IMR-90 (cell line): ENCODE measurements around the gene ZFP92. TPM values are rescaled to one million over a fixed set of nuclear protein-coding genes. Genes with fewer than 3 reads are reported as not detected.
A peak's percentile ranks its signal among the peaks of the same experiment; 100 is the strongest.

Experiments used
- ATAC-seq: fragments of 200-7000 bp; cut with Tn5 transposase; 2 replicates; pipeline ENCODE4 v1.9.1; 2020; ENCODE audit warnings: low read depth, mild to moderate bottlenecking, moderate library complexity
- BruUV-seq: library from RNA; stranded (reverse); fragments of 400-500 nt; replicated peaks from 2 replicates; lab custom pipeline; 2021; lab: Mats Ljungman, UMichigan
- CTCF ChIA-PET: fragments of 300-600 bp; formaldehyde crosslinking; extraction: SDS; loops from one replicate; lab custom pipeline; 2021; ENCODE audit warnings: antibody characterized with exemption; lab: Yijun Ruan, JAX
- POLR2A ChIA-PET: fragments of 300-600 bp; sonication (Branson Sonifier 250); formaldehyde crosslinking; loops from one replicate; lab custom pipeline; 2022; ENCODE audit warnings: antibody characterized with exemption; ENCODE audit not compliant: unreplicated experiment; lab: Charles Lee
- DNase-seq: peaks from one replicate; pipeline ENCODE4 v3.0.0; 2013
- H2AFZ ChIP-seq: replicated peaks from 2 replicates; pipeline ENCODE3; 2013; ENCODE audit warnings: low read length, mild to moderate bottlenecking; ENCODE audit not compliant: poor library complexity
- H2AK5ac ChIP-seq: 2 replicates; pipeline ENCODE4 v1.6.1; 2013; ENCODE audit warnings: low read depth, low read length, inconsistent platforms
- H2AK9ac ChIP-seq: replicated peaks from 2 replicates; pipeline ENCODE3; 2013; ENCODE audit warnings: mild to moderate bottlenecking, low read depth, low read length, moderate library complexity; ENCODE audit not compliant: poor library complexity
- H2BK120ac ChIP-seq: 2 replicates; pipeline ENCODE4 v1.6.1; 2013; ENCODE audit warnings: low read depth, low read length, inconsistent platforms
- H2BK15ac ChIP-seq: 3 replicates; pipeline ENCODE4 v1.6.1; 2013; ENCODE audit warnings: low read depth, low read length, inconsistent platforms
- H2BK20ac ChIP-seq: 2 replicates; pipeline ENCODE4 v1.6.1; 2013; ENCODE audit warnings: low read depth, mild to moderate bottlenecking, inconsistent platforms, low read length, moderate library complexity
- H2BK5ac ChIP-seq: 2 replicates; pipeline ENCODE4 v1.6.1; 2013; ENCODE audit warnings: mild to moderate bottlenecking, low read depth, low read length, inconsistent platforms; ENCODE audit not compliant: poor library complexity, severe bottlenecking
- H3K14ac ChIP-seq: replicated peaks from 2 replicates; pipeline ENCODE4 v1.6.1; 2013; ENCODE audit warnings: low read depth, low read length, inconsistent platforms
- H3K18ac ChIP-seq: 2 replicates; pipeline ENCODE4 v1.6.1; 2013; ENCODE audit warnings: low read depth, low read length, control low read depth
- H3K23ac ChIP-seq: 2 replicates; pipeline ENCODE4 v1.6.1; 2013; ENCODE audit warnings: low read depth, low read length, inconsistent platforms
- H3K27ac ChIP-seq: 2 replicates; pipeline ENCODE4 v1.5.1; 2013; ENCODE audit warnings: mild to moderate bottlenecking, control low read depth, low read length; ENCODE audit not compliant: insufficient read depth
- H3K27me3 ChIP-seq: 2 replicates; pipeline ENCODE4 v1.6.1; 2013; ENCODE audit warnings: low read length; ENCODE audit not compliant: control insufficient read depth, insufficient read depth
- H3K36me3 ChIP-seq: 2 replicates; pipeline ENCODE4 v1.6.1; 2013; ENCODE audit warnings: low read length, mixed read lengths; ENCODE audit not compliant: control insufficient read depth, insufficient read depth
- H3K4ac ChIP-seq: 2 replicates; pipeline ENCODE4 v1.6.1; 2013; ENCODE audit warnings: low read depth, low read length, inconsistent platforms
- H3K4me1 ChIP-seq: 2 replicates; pipeline ENCODE4 v1.6.1; 2013; ENCODE audit warnings: low read length, mixed read lengths; ENCODE audit not compliant: control insufficient read depth, insufficient read depth
- H3K4me2 ChIP-seq: 2 replicates; pipeline ENCODE4 v1.6.1; 2013; ENCODE audit warnings: low read depth, mild to moderate bottlenecking, control low read depth, low read length, moderate library complexity
- H3K4me3 ChIP-seq: 2 replicates; pipeline ENCODE4 v1.5.1; 2013; ENCODE audit warnings: low read depth, mild to moderate bottlenecking, control low read depth, low read length, moderate library complexity; ENCODE audit not compliant: insufficient read depth
- H3K56ac ChIP-seq: 2 replicates; pipeline ENCODE4 v1.6.1; 2013; ENCODE audit warnings: low read length, inconsistent platforms; ENCODE audit not compliant: insufficient read depth; ENCODE audit errors: extremely low read depth
- H3K79me1 ChIP-seq, 2 experiments: 2 replicates each; pipeline ENCODE4 v1.6.1; 2013; ENCODE audit warnings: low read length in 2 of 2, inconsistent platforms in 1 of 2, low read depth in 1 of 2
- H3K9ac ChIP-seq: 2 replicates; pipeline ENCODE4 v1.6.1; 2013; ENCODE audit warnings: low read depth, low read length, control low read depth
- H3K9me1 ChIP-seq: 2 replicates; pipeline ENCODE4 v1.6.1; 2013; ENCODE audit warnings: low read length, inconsistent platforms; ENCODE audit not compliant: insufficient read depth
- H3K9me3 ChIP-seq: 2 replicates; pipeline ENCODE4 v1.6.1; 2013; ENCODE audit warnings: low read length; ENCODE audit not compliant: control insufficient read depth, insufficient read depth
- H4K20me1 ChIP-seq: 2 replicates; pipeline ENCODE4 v1.6.1; 2013; ENCODE audit warnings: low read length, inconsistent platforms; ENCODE audit not compliant: insufficient read depth
- H4K5ac ChIP-seq: 2 replicates; pipeline ENCODE4 v1.6.1; 2013; ENCODE audit warnings: mild to moderate bottlenecking, low read depth, low read length, control low read depth
- H4K8ac ChIP-seq, 2 experiments: 2 replicates each; pipeline ENCODE4 v1.6.1; 2013; ENCODE audit warnings: low read depth in 2 of 2, low read length in 2 of 2, control low read depth in 1 of 2, inconsistent platforms in 1 of 2
- H4K91ac ChIP-seq: 2 replicates; pipeline ENCODE4 v1.6.1; 2013; ENCODE audit warnings: low read depth, low read length, inconsistent platforms; ENCODE audit not compliant: insufficient read depth
- NFE2L2 ChIP-seq: fragments of 150-350 bp; IDR thresholded peaks from 2 replicates; pipeline ENCODE4 v1.6.1; 2016; ENCODE audit warnings: low read depth, mild to moderate bottlenecking, low read length
- WGBS, 2 experiments: methylation state at CpG; one replicate each; pipeline versions ENCODE4 v1.1.5 to v1.1.7; 2013; ENCODE audit warnings: missing lambda C conversion rate in 2 of 2; ENCODE audit not compliant: insufficient read length in 1 of 2; ENCODE audit errors: extremely low coverage in 2 of 2; 5-methylcytosine and 5-hydroxymethylcytosine counted together
- dilution Hi-C: fragments of 300-500 bp; cut with HindIII; formaldehyde crosslinking; loops from one replicate; pipeline ENCODE4 v1.14.3; 2018; ENCODE audit warnings: low sequenced_read_pairs; ENCODE audit not compliant: unreplicated experiment
- in situ Hi-C: fragments of 300-500 bp; cut with MboI; formaldehyde crosslinking; loops from 3 replicates; pipeline ENCODE4 v1.14.3; 2019; ENCODE audit warnings: low sequenced_read_pairs, inconsistent platforms, mixed read lengths
- intact Hi-C: fragments of 100-400 bp; cut with micrococcal nuclease; formaldehyde crosslinking; loops from 2 replicates; pipeline ENCODE4 v1.10.0; 2022
- polyA plus RNA-seq, 3 experiments: library from polyadenylated mRNA; depleted of rRNA; stranded (reverse); fragments of >200 nt; gene quantifications; 2 replicates each; pipeline ENCODE4 v1.2.3, GENCODE V29; 2012; ENCODE audit warnings: low replicate concordance in 1 of 3
- total RNA-seq: library from RNA; depleted of rRNA; stranded (reverse); fragments of >200 nt; gene quantifications from 2 replicates; pipeline ENCODE4 v1.2.3, GENCODE V29; 2012
- TF ChIP-seq, protein P1 (sequence below): conservative IDR thresholded peaks from 2 replicates; pipeline ENCODE4 v1.5.1; 2012; ENCODE audit warnings: mild to moderate bottlenecking, low read depth, low read length, improper control_type of control experiment

The ZFP92 gene
- total and polyA plus RNA-seq, 2 of the 4 experiments (the other 2 are of a cell fraction): under 0.01 to 0.03 TPM

DNA sequence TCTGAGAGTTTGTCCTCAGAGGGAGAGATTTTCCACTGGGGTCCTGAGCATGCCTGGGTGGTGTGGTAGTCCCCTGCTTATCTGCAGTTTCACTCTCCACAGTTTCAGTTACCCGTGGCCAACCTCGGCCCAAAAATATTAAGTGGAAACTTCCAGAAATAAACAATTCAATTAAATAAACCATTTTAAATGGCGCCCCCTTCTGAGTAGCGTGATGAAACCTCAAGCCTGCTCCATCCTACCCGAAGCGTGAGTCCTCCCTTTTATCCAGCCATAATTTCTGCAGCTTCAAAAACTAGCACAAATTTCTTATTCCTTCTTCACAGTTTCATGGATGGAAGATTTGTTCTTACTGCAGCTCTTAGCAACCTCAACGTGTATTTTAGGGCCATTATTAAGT, 36.8 kb upstream of the ZFP92 start:
- peaks cover 8% of the 10 kb centered on the region for H3K27me3 ChIP-seq
- H3K9me3 ChIP-seq: peaks cover 2% of the 10 kb centered on the region; the same call in 1 of the 2 replicates
- H4K91ac ChIP-seq: no peak overlapping the region
- no peak overlapping the region for H4K5ac ChIP-seq
- H3K4ac ChIP-seq: no peak overlapping the region
- 53% methylated on average over 2 of the region's 7 CpGs; no CpG with 5 or more reads in 1 of the 2 experiments for WGBS, 2 experiments
- H4K8ac ChIP-seq: no peak overlapping the region
- H3K14ac ChIP-seq: no peak overlapping the region
- ChIA-PET POLR2A (no interaction called here), CTCF (no interaction called here)
- H2AK5ac ChIP-seq: no peak overlapping the region
- no peak overlapping the region for H3K4me2 ChIP-seq
- H3K18ac ChIP-seq: no peak overlapping the region
- H3K27ac ChIP-seq: no peak overlapping the region
- no peaks in the 10 kb centered on the region for H4K20me1 ChIP-seq
- DNase-seq (no peak), ATAC-seq (no peak)
- H2BK15ac ChIP-seq: no peak overlapping the region
- H3K9me1 ChIP-seq: no peaks in the 10 kb centered on the region
- H3K36me3 ChIP-seq: no peaks in the 10 kb centered on the region
- TF ChIP-seq, protein P1, sequence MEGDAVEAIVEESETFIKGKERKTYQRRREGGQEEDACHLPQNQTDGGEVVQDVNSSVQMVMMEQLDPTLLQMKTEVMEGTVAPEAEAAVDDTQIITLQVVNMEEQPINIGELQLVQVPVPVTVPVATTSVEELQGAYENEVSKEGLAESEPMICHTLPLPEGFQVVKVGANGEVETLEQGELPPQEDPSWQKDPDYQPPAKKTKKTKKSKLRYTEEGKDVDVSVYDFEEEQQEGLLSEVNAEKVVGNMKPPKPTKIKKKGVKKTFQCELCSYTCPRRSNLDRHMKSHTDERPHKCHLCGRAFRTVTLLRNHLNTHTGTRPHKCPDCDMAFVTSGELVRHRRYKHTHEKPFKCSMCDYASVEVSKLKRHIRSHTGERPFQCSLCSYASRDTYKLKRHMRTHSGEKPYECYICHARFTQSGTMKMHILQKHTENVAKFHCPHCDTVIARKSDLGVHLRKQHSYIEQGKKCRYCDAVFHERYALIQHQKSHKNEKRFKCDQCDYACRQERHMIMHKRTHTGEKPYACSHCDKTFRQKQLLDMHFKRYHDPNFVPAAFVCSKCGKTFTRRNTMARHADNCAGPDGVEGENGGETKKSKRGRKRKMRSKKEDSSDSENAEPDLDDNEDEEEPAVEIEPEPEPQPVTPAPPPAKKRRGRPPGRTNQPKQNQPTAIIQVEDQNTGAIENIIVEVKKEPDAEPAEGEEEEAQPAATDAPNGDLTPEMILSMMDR: peak; percentile 24; the same call in 1 of the 2 replicates
- TF ChIP-seq NFE2L2: no peak
- no peaks in the 10 kb centered on the region for H3K4me1 ChIP-seq
- no peak overlapping the region for H2BK120ac ChIP-seq
- no peaks in the 10 kb centered on the region for H3K79me1 ChIP-seq
- H2AFZ ChIP-seq: no peak overlapping the region
- dilution Hi-C loops: no loop called here
- in situ Hi-C loops: no loop called here
- no peak overlapping the region for H3K23ac ChIP-seq
- no peak overlapping the region for H3K56ac ChIP-seq
- H3K4me3 ChIP-seq: no peak overlapping the region
- H2AK9ac ChIP-seq: no peak overlapping the region
- BruUV-seq: no TSS peak
- H2BK5ac ChIP-seq: no peak overlapping the region
- intact Hi-C loops: no loop called here
- no peak overlapping the region for H2BK20ac ChIP-seq
- H3K9ac ChIP-seq: no peak overlapping the region
